Measurements from ENCODE around the gene MTCH2. TPM values are rescaled to one million over a fixed set of nuclear protein-coding genes. Genes with fewer than 3 reads are reported as not detected.

Gene MTCH2
- total RNA-seq, 1 experiment from 2014 or later, result 138 TPM

GRCh38 chr11:47686151-47686550 is 43.8 kb upstream of the MTCH2 start:
- no peak for ATAC-seq

GRCh38 chr11:47675851-47676250 is 33.5 kb upstream of the MTCH2 start:
- ATAC-seq (no peak), DNase-seq (ENCODE audit: low read depth, low spot score) (no peak)
- H3K9ac ChIP-seq (ENCODE audit: low read length), result no peak overlapping the region
- no peak overlapping the region for H3K4me3 ChIP-seq (replicated peaks in 1 of 2; ENCODE audit: low read depth in 1 of 2, low read length in 2 of 2)
- H3K9me2 ChIP-seq (ENCODE audit: insufficient read depth), result no peaks in the 10 kb centered on the region
- no TSS peak for BruUV-seq (replicated peaks)
- H3K27ac ChIP-seq (ENCODE audit: low read depth, low read length), result no peak overlapping the region
- CTCF ChIA-PET, result no interaction called here
- POLR2A ChIA-PET, result no interaction called here
- intact Hi-C loops (cut with micrococcal nuclease), result no loop called here
- no peaks in the 10 kb centered on the region for H3K9me3 ChIP-seq (ENCODE audit: control insufficient read depth in 1 of 2, insufficient read depth in 1 of 2, low read depth in 1 of 2, low read length in 2 of 2)
- no peak overlapping the region for H3K4me2 ChIP-seq (ENCODE audit: low read length)
- peaks cover 2 to 9% of the 10 kb centered on the region in 2 experiments; a peak in 3 of 4 replicates for H3K4me1 ChIP-seq (ENCODE audit: control insufficient read depth in 1 of 2, insufficient read depth in 2 of 2, low read length in 2 of 2)
- H3K27me3 ChIP-seq (ENCODE audit: insufficient read depth, low read length), result no peaks in the 10 kb centered on the region
- no peaks in the 10 kb centered on the region for H3K36me3 ChIP-seq (ENCODE audit: control insufficient read depth in 1 of 2, insufficient read depth in 2 of 2, low read length in 2 of 2)
- H4K20me1 ChIP-seq (ENCODE audit: insufficient read depth), result no peaks in the 10 kb centered on the region
- no peak overlapping the region for H2AFZ ChIP-seq (ENCODE audit: low read depth, low read length, poor library complexity, severe bottlenecking)
- H3K79me2 ChIP-seq (ENCODE audit: insufficient read depth, low read length), result no peaks in the 10 kb centered on the region
- RAD21 ChIA-PET (ENCODE audit: low non-redundant PET in 1 of 2, low total read pairs in 2 of 2, uncharacterized antibody in 2 of 2, unreplicated experiment in 2 of 2), result no interaction called here
- TF ChIP-seq POLR2AphosphoS5 (IDR thresholded peaks at IDR 0.05; ENCODE audit: low read depth, low read length) (no peak), JUND (IDR thresholded peaks at IDR 0.05) (no peak), SRF (IDR thresholded peaks at IDR 0.05; ENCODE audit: low read depth) (no peak), ZFX (IDR thresholded peaks at IDR 0.05) (no peak), ZBTB33 (IDR thresholded peaks at IDR 0.05; ENCODE audit: extremely low read depth, insufficient replicate concordance, low read length) (no peak), REST (IDR thresholded peaks at IDR 0.05; ENCODE audit: low read depth) (no peak), CTCF (IDR thresholded peaks at IDR 0.05 in 2 of 3, conservative IDR thresholded peaks at IDR 0.05 in 1 of 3; ENCODE audit: borderline replicate concordance in 1 of 3, insufficient read depth in 1 of 3, low read depth in 2 of 3, low read length in 2 of 3) (no peak), FOSL1 (IDR thresholded peaks at IDR 0.05; ENCODE audit: low read depth) (no peak)

More at GRCh38 chr11:47686151-47686550, 43.8 kb upstream of the MTCH2 start:
- no peaks in the 10 kb centered on the region for H3K4me1 ChIP-seq (ENCODE audit: control insufficient read depth in 1 of 2, insufficient read depth in 2 of 2, low read length in 2 of 2)
- H3K9me3 ChIP-seq (ENCODE audit: control insufficient read depth in 1 of 2, insufficient read depth in 1 of 2, low read depth in 1 of 2, low read length in 2 of 2), result no peaks in the 10 kb centered on the region
- H3K27ac ChIP-seq (ENCODE audit: low read depth, low read length), result no peak overlapping the region
- no peak overlapping the region for H3K4me2 ChIP-seq (ENCODE audit: low read length)
- ChIA-PET RAD21 (ENCODE audit: low non-redundant PET in 1 of 2, low total read pairs in 2 of 2, uncharacterized antibody in 2 of 2, unreplicated experiment in 2 of 2) (no interaction called here), POLR2A (no interaction called here), CTCF (no interaction called here)
- H3K79me2 ChIP-seq (ENCODE audit: insufficient read depth, low read length), result no peaks in the 10 kb centered on the region
- H3K36me3 ChIP-seq (ENCODE audit: control insufficient read depth in 1 of 2, insufficient read depth in 2 of 2, low read length in 2 of 2), result no peaks in the 10 kb centered on the region
- no peaks in the 10 kb centered on the region for H4K20me1 ChIP-seq (ENCODE audit: insufficient read depth)
- no TSS peak for BruUV-seq (replicated peaks)
- H2AFZ ChIP-seq (ENCODE audit: low read depth, low read length, poor library complexity, severe bottlenecking), result no peak overlapping the region
- H3K4me3 ChIP-seq (replicated peaks in 1 of 2; ENCODE audit: low read depth in 1 of 2, low read length in 2 of 2), result no peak overlapping the region
- no peak for TF ChIP-seq JUND (IDR thresholded peaks at IDR 0.05)
- TF ChIP-seq YY1 (IDR thresholded peaks at IDR 0.05; ENCODE audit: extremely low read depth, insufficient replicate concordance, low read depth, low read length), result no peak
- no peak for TF ChIP-seq SRF (IDR thresholded peaks at IDR 0.05; ENCODE audit: low read depth)
- TF ChIP-seq POLR2AphosphoS5 (IDR thresholded peaks at IDR 0.05; ENCODE audit: low read depth, low read length), result no peak
- TF ChIP-seq EZH2 (IDR thresholded peaks at IDR 0.05), result no peak
- no peak for TF ChIP-seq ATF3 (IDR thresholded peaks at IDR 0.05)
- TF ChIP-seq TCF7L2 (IDR thresholded peaks at IDR 0.05; ENCODE audit: borderline replicate concordance, extremely low read depth, insufficient read depth, insufficient read length), result no peak
- no peak for TF ChIP-seq SIN3A (IDR thresholded peaks at IDR 0.05; ENCODE audit: low read depth)
- no peaks in the 10 kb centered on the region for H3K27me3 ChIP-seq (ENCODE audit: insufficient read depth, low read length)
- no peak for DNase-seq (ENCODE audit: low read depth, low spot score)
- no peaks in the 10 kb centered on the region for H3K9me2 ChIP-seq (ENCODE audit: insufficient read depth)
- intact Hi-C loops (cut with micrococcal nuclease), result no loop called here
- no peak overlapping the region for H3K9ac ChIP-seq (ENCODE audit: low read length)

All from HCT116 (cell line).